GM12874 (cell line): ENCODE data around the gene PRKCI.

Experiments used
- TF ChIP-seq, protein P1 (sequence below): IDR thresholded peaks from 2 replicates; pipeline ENCODE4 v1.5.1; 2011; ENCODE audit warnings: low read depth, mild to moderate bottlenecking, control low read depth, low read length, moderate library complexity; ENCODE audit not compliant: insufficient read depth

The PRKCI gene

GRCh38 chr3:170278627-170279026 lies 56.4 kb downstream of the PRKCI start:
- TF ChIP-seq, protein P1, sequence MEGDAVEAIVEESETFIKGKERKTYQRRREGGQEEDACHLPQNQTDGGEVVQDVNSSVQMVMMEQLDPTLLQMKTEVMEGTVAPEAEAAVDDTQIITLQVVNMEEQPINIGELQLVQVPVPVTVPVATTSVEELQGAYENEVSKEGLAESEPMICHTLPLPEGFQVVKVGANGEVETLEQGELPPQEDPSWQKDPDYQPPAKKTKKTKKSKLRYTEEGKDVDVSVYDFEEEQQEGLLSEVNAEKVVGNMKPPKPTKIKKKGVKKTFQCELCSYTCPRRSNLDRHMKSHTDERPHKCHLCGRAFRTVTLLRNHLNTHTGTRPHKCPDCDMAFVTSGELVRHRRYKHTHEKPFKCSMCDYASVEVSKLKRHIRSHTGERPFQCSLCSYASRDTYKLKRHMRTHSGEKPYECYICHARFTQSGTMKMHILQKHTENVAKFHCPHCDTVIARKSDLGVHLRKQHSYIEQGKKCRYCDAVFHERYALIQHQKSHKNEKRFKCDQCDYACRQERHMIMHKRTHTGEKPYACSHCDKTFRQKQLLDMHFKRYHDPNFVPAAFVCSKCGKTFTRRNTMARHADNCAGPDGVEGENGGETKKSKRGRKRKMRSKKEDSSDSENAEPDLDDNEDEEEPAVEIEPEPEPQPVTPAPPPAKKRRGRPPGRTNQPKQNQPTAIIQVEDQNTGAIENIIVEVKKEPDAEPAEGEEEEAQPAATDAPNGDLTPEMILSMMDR, result no peak

DNA sequence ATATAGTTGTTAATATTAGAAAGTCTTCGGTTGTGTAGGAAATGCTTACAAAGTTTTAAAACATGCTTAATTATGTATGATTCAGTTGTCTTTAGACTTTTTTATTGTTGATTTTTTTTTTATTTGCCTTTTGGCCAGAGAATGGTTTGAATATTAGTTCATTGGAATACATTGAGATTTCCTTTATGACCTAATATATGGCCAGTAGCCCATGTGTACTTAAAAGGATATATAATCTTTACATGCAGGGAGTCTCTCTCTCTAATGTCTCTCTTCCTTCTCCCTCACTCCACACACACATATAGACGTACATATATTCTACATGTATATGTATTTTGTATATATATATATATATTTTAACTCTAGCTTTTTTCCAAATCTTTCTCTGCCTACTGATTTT lies 68.0 kb downstream of the PRKCI start:
- TF ChIP-seq, protein P1, result no peak

GRCh38 chr3:170295586-170295985 lies 73.4 kb downstream of the PRKCI start:
- TF ChIP-seq, protein P1, result no peak

- TF ChIP-seq, protein P1, result no peak
Measured at GRCh38 chr3:170296703-170297102, 74.5 kb downstream of the PRKCI start.

DNA sequence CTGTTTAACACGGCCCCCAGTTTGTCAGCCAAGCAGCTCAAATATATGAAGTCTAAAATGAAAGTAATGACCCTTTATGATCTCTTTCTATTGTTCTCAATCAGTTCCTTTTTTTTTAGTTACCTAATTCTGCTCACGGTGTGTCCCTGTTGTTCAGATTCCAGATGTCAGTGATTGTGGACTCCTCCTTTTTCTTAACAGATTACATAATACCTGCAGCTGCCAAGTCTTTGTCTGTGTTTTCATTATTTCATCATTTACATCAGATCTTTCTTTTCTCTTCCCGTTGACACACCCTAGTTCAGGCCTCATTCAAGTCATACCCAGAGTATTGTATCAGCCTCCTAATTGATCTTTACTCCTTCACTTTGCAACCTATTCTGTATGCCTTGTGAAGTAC lies 79.2 kb downstream of the PRKCI start:
- TF ChIP-seq, protein P1, result no peak

DNA sequence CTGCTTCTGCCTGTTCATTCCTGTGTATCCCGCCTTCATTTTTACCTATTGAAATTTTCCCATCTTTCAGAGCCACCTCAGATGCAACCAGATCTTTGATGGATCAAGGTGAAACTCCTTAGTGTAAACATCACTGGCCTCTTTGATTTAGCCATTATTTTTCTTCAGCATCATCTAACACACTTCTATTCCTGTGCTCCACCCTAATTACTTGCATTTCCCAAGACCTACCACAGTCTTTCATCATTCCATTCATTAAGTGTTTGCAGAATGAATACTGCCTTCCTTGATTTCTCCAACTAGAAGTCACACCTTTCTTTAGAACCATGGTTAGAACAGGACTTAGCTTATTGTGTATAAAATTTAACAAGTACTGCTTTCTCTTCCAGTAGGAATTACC lies 79.8 kb downstream of the PRKCI start:
- TF ChIP-seq, protein P1, result no peak

GRCh38 chr3:170306015-170306414 lies 83.8 kb downstream of the PRKCI start:
- TF ChIP-seq, protein P1, result no peak

DNA sequence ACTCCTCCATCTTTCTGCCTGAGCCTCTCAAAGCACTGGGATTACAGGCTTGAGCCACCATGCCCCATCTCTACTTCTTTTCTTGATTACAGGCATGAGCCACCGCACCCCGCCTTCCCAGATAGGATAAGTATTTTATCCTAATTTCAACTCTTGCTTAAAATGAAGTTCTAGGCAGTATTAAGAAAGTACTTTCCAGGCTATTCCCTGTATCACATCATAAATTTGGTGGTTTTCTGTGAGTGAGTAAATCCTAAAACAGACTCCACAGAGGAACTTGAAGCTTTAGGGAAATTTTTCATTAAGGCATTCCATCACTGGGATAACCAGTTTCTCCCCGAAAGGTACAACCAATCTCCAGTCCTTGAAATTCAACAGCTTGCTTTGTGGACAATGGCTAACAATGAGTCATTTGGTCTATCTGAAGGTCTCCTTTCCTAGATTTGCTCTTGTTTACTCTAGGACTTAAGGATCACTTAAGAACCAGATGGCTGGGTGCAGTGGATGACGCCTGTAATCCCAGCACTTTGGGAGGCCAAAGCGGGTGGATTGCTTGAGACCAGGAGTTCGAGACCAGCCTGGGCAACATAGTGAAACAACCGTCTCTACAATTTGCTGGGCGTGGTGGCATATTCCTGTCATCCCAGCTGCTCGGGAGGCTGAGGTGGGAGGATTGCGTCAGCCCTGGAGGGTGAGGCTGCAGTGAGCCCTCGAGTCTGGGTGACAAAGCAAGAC lies 85.6 kb downstream of the PRKCI start:
- TF ChIP-seq, protein P1, result no peak
